A673 (cell line): ENCODE results near the gene CHRNB4. TPM values are rescaled to one million over a fixed set of nuclear protein-coding genes. Genes with fewer than 3 reads are reported as not detected.

Experiments
- BruUV-seq: library from RNA; stranded (reverse); fragments of 400-500 nt; replicated peaks from 2 replicates; lab custom pipeline; 2021; lab: Mats Ljungman, UMichigan
- CTCF ChIA-PET: fragments of 300-600 bp; sonication (Branson Sonifier 250); formaldehyde crosslinking; loops from one replicate; lab custom pipeline; 2022; ENCODE audit warnings: antibody characterized with exemption; lab: Charles Lee
- POLR2A ChIA-PET: fragments of 300-600 bp; sonication (Branson Sonifier 250); formaldehyde crosslinking; loops from one replicate; lab custom pipeline; 2022; ENCODE audit warnings: antibody characterized with exemption; ENCODE audit not compliant: low non-redundant PET; lab: Charles Lee
- DNase-seq: peaks from one replicate; pipeline ENCODE4 v3.0.0-alpha.2; 2015; ENCODE audit warnings: low spot score
- H3K27ac ChIP-seq: fragments of 200-600 bp; sonication (generic); 2 replicates; pipeline ENCODE4 v1.5.1; 2016; ENCODE audit warnings: mixed run types, low read depth, mild to moderate bottlenecking, mixed read lengths, antibody characterized with exemption, low read length; ENCODE audit not compliant: poor library complexity, severe bottlenecking
- H3K27me3 ChIP-seq: fragments of 200-600 bp; sonication (generic); replicated peaks from 2 replicates; pipeline ENCODE4 v1.6.1; 2017; ENCODE audit warnings: mixed run types, low read depth, mild to moderate bottlenecking, mixed read lengths, antibody characterized with exemption, low read length; ENCODE audit not compliant: insufficient read depth, poor library complexity
- H3K36me3 ChIP-seq: fragments of 200-600 bp; sonication (generic); 2 replicates; pipeline ENCODE4 v1.6.1; 2016; ENCODE audit warnings: mixed run types, mild to moderate bottlenecking, mixed read lengths, antibody characterized with exemption, low read length; ENCODE audit not compliant: insufficient read depth, poor library complexity, severe bottlenecking
- H3K4me1 ChIP-seq: fragments of 200-600 bp; sonication (generic); 2 replicates; pipeline ENCODE4 v1.6.1; 2017; ENCODE audit warnings: mixed run types, mild to moderate bottlenecking, mixed read lengths, antibody characterized with exemption, low read length; ENCODE audit not compliant: insufficient read depth, poor library complexity, severe bottlenecking
- H3K4me3 ChIP-seq: fragments of 200-600 bp; sonication (generic); 2 replicates; pipeline ENCODE4 v1.5.1; 2016; ENCODE audit warnings: low read depth, mixed run types, mild to moderate bottlenecking, mixed read lengths, low read length; ENCODE audit not compliant: poor library complexity, severe bottlenecking
- H3K9me3 ChIP-seq: fragments of 200-600 bp; sonication (generic); 2 replicates; pipeline ENCODE4 v1.6.1; 2016; ENCODE audit warnings: mixed run types, low read depth, mild to moderate bottlenecking, mixed read lengths, antibody characterized with exemption, low read length; ENCODE audit not compliant: poor library complexity, severe bottlenecking
- EZH2 ChIP-seq: fragments of 200-600 bp; sonication (generic); IDR thresholded peaks from 2 replicates; pipeline ENCODE4 v1.6.1; 2017; ENCODE audit warnings: borderline replicate concordance, low read depth, mild to moderate bottlenecking, mixed read lengths, antibody characterized with exemption, low read length; ENCODE audit not compliant: poor library complexity, severe bottlenecking
- intact Hi-C: fragments of 100-400 bp; cut with micrococcal nuclease; formaldehyde crosslinking; loops from one replicate; pipeline ENCODE4 v1.10.0; 2022; ENCODE audit not compliant: unreplicated experiment
- total RNA-seq: library from RNA; stranded (reverse); gene quantifications from 2 replicates; pipeline ENCODE4 v1.2.3, GENCODE V29; 2021
- TF ChIP-seq, protein P1 (sequence below): fragments of 300-800, 200-600 bp; sonication (generic); conservative IDR thresholded peaks from 2 replicates; pipeline ENCODE4 v1.5.1; 2017; ENCODE audit warnings: low read depth, mild to moderate bottlenecking, antibody characterized with exemption, low read length, moderate library complexity, mixed read lengths

Gene CHRNB4
- total RNA-seq, 1 experiment from 2014 or later: not detected

DNA sequence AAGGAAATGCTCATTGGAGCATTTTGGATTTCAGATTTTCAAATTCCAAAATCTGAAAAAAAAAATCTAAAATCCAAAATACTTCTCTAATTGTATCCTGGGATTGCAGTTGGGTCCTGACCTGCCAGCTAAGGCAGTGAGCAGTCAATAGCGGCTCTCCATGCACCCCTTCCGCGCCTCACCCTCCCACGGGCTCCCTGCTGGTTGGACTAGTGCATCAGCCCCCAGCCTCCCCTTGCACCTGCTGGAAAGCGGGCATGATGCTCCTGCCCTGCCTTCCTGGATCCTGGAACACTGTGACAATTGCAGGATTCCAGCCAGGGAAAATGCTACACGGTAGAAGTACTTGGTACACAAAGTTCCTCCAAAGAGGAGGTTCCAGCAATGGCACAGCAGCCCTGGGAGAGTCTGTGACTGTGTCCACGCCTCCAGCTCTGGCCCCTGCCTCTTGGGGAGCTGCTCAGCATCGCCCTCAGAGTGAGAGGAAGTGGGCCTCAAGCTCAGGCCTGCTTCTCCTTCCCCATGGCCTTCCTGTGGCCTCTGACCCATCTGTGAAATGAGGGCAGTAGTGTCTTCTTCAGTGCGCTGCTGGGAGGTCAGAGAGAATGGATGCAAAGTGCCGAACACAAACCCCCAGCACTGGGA lies 39.5 kb upstream of the CHRNB4 start:
- BruUV-seq: no TSS peak
- TF ChIP-seq, protein P1, sequence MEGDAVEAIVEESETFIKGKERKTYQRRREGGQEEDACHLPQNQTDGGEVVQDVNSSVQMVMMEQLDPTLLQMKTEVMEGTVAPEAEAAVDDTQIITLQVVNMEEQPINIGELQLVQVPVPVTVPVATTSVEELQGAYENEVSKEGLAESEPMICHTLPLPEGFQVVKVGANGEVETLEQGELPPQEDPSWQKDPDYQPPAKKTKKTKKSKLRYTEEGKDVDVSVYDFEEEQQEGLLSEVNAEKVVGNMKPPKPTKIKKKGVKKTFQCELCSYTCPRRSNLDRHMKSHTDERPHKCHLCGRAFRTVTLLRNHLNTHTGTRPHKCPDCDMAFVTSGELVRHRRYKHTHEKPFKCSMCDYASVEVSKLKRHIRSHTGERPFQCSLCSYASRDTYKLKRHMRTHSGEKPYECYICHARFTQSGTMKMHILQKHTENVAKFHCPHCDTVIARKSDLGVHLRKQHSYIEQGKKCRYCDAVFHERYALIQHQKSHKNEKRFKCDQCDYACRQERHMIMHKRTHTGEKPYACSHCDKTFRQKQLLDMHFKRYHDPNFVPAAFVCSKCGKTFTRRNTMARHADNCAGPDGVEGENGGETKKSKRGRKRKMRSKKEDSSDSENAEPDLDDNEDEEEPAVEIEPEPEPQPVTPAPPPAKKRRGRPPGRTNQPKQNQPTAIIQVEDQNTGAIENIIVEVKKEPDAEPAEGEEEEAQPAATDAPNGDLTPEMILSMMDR: no peak
- TF ChIP-seq EZH2: no peak
- Histone ChIP-seq H3K4me3 (no peak overlapping the region), H3K27ac (no peak overlapping the region), H3K27me3 (peaks cover 87% of the 10 kb centered on the region), H3K4me1 (peaks cover 18% of the 10 kb centered on the region), H3K36me3 (no peaks in the 10 kb centered on the region), H3K9me3 (no peaks in the 10 kb centered on the region)
- intact Hi-C loops: no loop called here
- ChIA-PET CTCF (no interaction called here), POLR2A (no interaction called here)
- DNase-seq: no peak

- DNase-seq: no peak
- ChIA-PET POLR2A (no interaction called here), CTCF (no interaction called here)
- Histone ChIP-seq H3K27me3 (peaks cover 92% of the 10 kb centered on the region), H3K4me1 (peaks cover 12% of the 10 kb centered on the region), H3K9me3 (no peaks in the 10 kb centered on the region), H3K4me3 (no peak overlapping the region), H3K36me3 (no peaks in the 10 kb centered on the region), H3K27ac (no peak overlapping the region)
- intact Hi-C loops: no loop called here
- TF ChIP-seq EZH2: no peak
- TF ChIP-seq, protein P1: no peak
- no TSS peak for BruUV-seq
Observed at GRCh38 chr15:78679089-78679511, 38.1 kb upstream of the CHRNB4 start.

DNA sequence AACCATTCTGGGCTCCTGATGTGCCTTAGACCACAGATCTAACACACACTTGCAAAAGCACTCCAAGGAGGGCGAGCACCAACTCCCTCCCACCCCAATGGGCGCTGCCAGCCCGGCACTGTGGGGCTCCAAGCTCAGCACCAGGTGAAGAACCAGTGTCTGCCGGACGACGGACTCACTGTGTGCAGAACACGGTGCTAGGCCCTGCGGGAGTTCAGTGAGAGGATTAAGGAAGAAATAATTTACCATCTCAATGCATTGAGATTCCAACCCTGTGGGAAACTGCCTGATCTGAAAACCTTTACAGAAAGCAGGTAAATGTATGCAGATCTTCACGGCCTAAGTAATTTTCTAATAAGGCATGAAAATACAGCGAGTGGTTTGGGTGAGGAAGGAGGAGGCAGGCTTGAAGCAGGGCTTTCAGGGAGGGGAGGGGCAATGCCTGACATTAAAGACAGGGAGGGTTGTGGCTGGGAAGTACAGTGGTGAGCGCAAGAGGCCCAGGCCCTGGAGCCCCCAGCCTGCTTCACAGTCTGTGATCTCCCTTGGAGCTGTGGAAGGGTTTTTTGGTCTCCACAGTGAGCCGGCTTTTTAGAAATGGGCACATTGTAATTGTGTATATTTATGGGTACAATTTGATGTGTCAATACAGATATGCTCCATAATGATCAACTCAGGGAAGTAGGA lies 35.6 kb upstream of the CHRNB4 start:
- POLR2A ChIA-PET: no interaction called here
- peaks cover 18% of the 10 kb centered on the region for H3K4me1 ChIP-seq
- BruUV-seq: no TSS peak
- no peaks in the 10 kb centered on the region for H3K9me3 ChIP-seq
- no peak for TF ChIP-seq EZH2
- TF ChIP-seq, protein P1: no peak
- DNase-seq: no peak
- CTCF ChIA-PET: no interaction called here
- H3K27me3 ChIP-seq: peaks cover 92% of the 10 kb centered on the region
- no peak overlapping the region for H3K4me3 ChIP-seq
- H3K36me3 ChIP-seq: no peaks in the 10 kb centered on the region
- no peak overlapping the region for H3K27ac ChIP-seq
- intact Hi-C loops: no loop called here
